NB4 (cell line): ENCODE results near the gene VPS29.

ENCODE experiments used
- DNase-seq: peaks from one replicate; pipeline ENCODE4 v3.0.0; 2010; ENCODE audit warnings: low read depth
- H3K4me3 ChIP-seq: one replicate; pipeline ENCODE4 v1.5.1; 2011; ENCODE audit warnings: mild to moderate bottlenecking, low read depth, low read length, moderate library complexity
- MAX ChIP-seq: IDR thresholded peaks from 2 replicates; pipeline ENCODE4 v1.6.1; 2011; ENCODE audit warnings: low read depth, low read length
- MYC ChIP-seq: IDR thresholded peaks from 2 replicates; pipeline ENCODE4 v1.6.1; 2011; ENCODE audit warnings: low read depth, low read length
- POLR2A ChIP-seq: IDR thresholded peaks from 2 replicates; pipeline ENCODE4 v1.6.1; 2011; ENCODE audit warnings: mild to moderate bottlenecking; ENCODE audit not compliant: insufficient read length; ENCODE audit errors: extremely low read depth
- TF ChIP-seq, protein P1 (sequence below): IDR thresholded peaks from one replicate; pipeline ENCODE4 v1.5.1; 2012; ENCODE audit warnings: low read depth, low read length

VPS29 gene

GRCh38 chr12:110453569-110454296 is 48.2 kb downstream of the VPS29 start:
- no peak for TF ChIP-seq MAX
- TF ChIP-seq POLR2A, result no peak
- no peak for TF ChIP-seq MYC
- TF ChIP-seq, protein P1, sequence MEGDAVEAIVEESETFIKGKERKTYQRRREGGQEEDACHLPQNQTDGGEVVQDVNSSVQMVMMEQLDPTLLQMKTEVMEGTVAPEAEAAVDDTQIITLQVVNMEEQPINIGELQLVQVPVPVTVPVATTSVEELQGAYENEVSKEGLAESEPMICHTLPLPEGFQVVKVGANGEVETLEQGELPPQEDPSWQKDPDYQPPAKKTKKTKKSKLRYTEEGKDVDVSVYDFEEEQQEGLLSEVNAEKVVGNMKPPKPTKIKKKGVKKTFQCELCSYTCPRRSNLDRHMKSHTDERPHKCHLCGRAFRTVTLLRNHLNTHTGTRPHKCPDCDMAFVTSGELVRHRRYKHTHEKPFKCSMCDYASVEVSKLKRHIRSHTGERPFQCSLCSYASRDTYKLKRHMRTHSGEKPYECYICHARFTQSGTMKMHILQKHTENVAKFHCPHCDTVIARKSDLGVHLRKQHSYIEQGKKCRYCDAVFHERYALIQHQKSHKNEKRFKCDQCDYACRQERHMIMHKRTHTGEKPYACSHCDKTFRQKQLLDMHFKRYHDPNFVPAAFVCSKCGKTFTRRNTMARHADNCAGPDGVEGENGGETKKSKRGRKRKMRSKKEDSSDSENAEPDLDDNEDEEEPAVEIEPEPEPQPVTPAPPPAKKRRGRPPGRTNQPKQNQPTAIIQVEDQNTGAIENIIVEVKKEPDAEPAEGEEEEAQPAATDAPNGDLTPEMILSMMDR, result no peak

GRCh38 chr12:110451263-110451662 is 50.6 kb downstream of the VPS29 start:
- DNase-seq, result no peak
- TF ChIP-seq, protein P1, result no peak
- TF ChIP-seq MYC, result no peak
- TF ChIP-seq MAX, result no peak
- H3K4me3 ChIP-seq, result no peak overlapping the region

More at GRCh38 chr12:110453569-110454296, 48.2 kb downstream of the VPS29 start:
- H3K4me3 ChIP-seq, result no peak overlapping the region
- DNase-seq, result no peak

DNA sequence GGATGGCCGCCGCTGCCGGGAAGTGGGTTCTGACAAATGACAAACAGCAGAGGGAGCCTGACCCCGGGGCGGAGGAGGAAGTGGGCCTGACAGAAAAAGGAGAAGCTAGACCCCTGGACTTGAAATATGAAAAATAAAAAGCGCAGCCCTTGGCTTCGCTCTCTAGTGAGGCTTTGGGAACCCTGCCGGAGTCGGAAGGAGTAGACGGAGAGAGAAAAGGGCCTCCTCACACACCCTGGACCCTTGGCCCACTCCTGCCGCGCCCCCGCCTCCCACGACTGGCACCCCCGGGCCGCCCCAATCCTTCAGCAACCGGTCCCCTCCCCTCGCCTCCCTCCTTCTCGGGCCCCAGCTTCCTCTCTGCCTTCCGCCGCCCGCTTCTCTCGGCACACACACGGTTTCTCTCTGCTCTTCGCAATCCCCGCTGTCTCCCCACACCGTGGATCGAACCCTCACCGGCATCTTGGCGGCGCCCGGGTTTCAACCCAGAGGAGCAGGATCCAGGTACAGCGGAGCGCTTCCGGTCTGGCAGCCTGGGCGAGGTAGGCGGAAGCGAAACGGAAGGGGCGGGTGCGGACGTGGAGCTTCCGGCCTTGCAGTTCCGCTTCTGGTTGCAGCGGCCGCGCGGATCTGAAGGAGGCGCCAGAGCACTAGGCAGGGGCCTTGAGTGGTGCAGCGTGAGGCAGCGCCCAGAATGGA is 52.0 kb downstream of the VPS29 start, which contains the start of gene ARPC3:
Gene ARPC3, minus strand, starts transcription at position 539 of the 699 bp plus-strand sequence. Its CDS starts 77 bp downstream, at position 462.
- peak within 1 kb of the TSS; percentile 90 for H3K4me3 ChIP-seq
- TF ChIP-seq MAX, result peak; percentile 60; the same call in 1 of the 2 replicates
- peak; percentile 84 for TF ChIP-seq MYC
- peak; percentile 73 for TF ChIP-seq POLR2A
- TF ChIP-seq, protein P1, result peak; percentile 93

GRCh38 chr12:110444455-110444854 is 57.5 kb downstream of the VPS29 start:
- TF ChIP-seq MYC (no peak), MAX (no peak), POLR2A (no peak)
- TF ChIP-seq, protein P1, result no peak
- no peak for DNase-seq

More for the DNA sequence above, 52.0 kb downstream of the VPS29 start, which contains the start of gene ARPC3:
- peak; percentile 99 for DNase-seq

More at GRCh38 chr12:110444455-110444854, 57.5 kb downstream of the VPS29 start:
- no peak overlapping the region for H3K4me3 ChIP-seq
